HCT116 (cell line): ENCODE measurements around the gene NANOGP8. TPM values are rescaled to one million over a fixed set of nuclear protein-coding genes. Genes with fewer than 3 reads are reported as not detected.

Experiments used
- ATAC-seq: fragments of 200-7000 bp; cut with Tn5 transposase; 2 replicates; pipeline ENCODE4 v1.9.1; 2020; ENCODE audit warnings: mild to moderate bottlenecking, moderate library complexity
- BruUV-seq: library from RNA; stranded (reverse); fragments of 400-500 nt; replicated peaks from 2 replicates; lab custom pipeline; 2021; lab: Mats Ljungman, UMichigan
- CTCF ChIA-PET: fragments of 300-600 bp; sonication (Branson Sonifier 250); formaldehyde crosslinking; loops from one replicate; lab custom pipeline; 2021; ENCODE audit warnings: antibody characterized with exemption; lab: Charles Lee
- POLR2A ChIA-PET: fragments of 300-600, 350-600 bp; sonication (Branson Sonifier 250); formaldehyde crosslinking; loops from one replicate; lab custom pipeline; 2021; ENCODE audit warnings: antibody characterized with exemption; lab: Charles Lee
- RAD21 ChIA-PET, 2 experiments: fragments of 300-600 bp; sonication (Branson Sonifier 250); formaldehyde crosslinking; loops; one replicate each; lab custom pipeline; 2023; ENCODE audit warnings: low total read pairs in 2 of 2; ENCODE audit not compliant: uncharacterized antibody in 2 of 2, unreplicated experiment in 2 of 2, low non-redundant PET in 1 of 2; lab: Charles Lee
- DNase-seq: peaks from one replicate; pipeline ENCODE4 v3.0.0-alpha.2; 2010; ENCODE audit warnings: low read depth, low spot score
- H2AFZ ChIP-seq: fragments of 200-600 bp; shearing (Covaris generic), sonication (generic); 2 replicates; pipeline ENCODE4 v1.6.1; 2017; ENCODE audit warnings: low read depth, mixed run types, mixed read lengths, antibody characterized with exemption, low read length; ENCODE audit not compliant: poor library complexity, severe bottlenecking
- H3K27ac ChIP-seq: 2 replicates; pipeline ENCODE4 v1.5.1; 2012; ENCODE audit warnings: low read depth, low read length
- H3K27me3 ChIP-seq: fragments of 200-600 bp; sonication (generic); 2 replicates; pipeline ENCODE4 v1.6.1; 2016; ENCODE audit warnings: mixed run types, low read length, mixed read lengths; ENCODE audit not compliant: insufficient read depth
- H3K36me3 ChIP-seq, 2 experiments: fragments of 200-500 bp in 1 of 2; fragments of 200-600 bp in 1 of 2; sonication (Bioruptor generic) in 1 of 2; sonication (generic) in 1 of 2; 2 replicates each; pipeline versions ENCODE4 v1.5.1 to v1.6.1; 2014 to 2016; ENCODE audit warnings: low read length in 2 of 2, inconsistent platforms in 1 of 2, mixed read lengths in 1 of 2, mixed run types in 1 of 2; ENCODE audit not compliant: insufficient read depth in 2 of 2, control insufficient read depth in 1 of 2
- H3K4me1 ChIP-seq, 2 experiments: fragments of 200-600 bp in 1 of 2; sonication (generic) in 1 of 2; 2 replicates each; pipeline versions ENCODE4 v1.5.1 to v1.6.1; 2012 to 2017; ENCODE audit warnings: low read length in 2 of 2, inconsistent platforms in 1 of 2, mild to moderate bottlenecking in 1 of 2, mixed read lengths in 1 of 2, mixed run types in 1 of 2, moderate library complexity in 1 of 2; ENCODE audit not compliant: insufficient read depth in 2 of 2, control insufficient read depth in 1 of 2
- H3K4me2 ChIP-seq: fragments of 200-600 bp; sonication (generic); 2 replicates; pipeline ENCODE4 v1.6.1; 2017; ENCODE audit warnings: mixed run types, low read length, mixed read lengths
- H3K4me3 ChIP-seq, 2 experiments: fragments of 200-600 bp in 1 of 2; sonication (generic) in 1 of 2; replicated peaks in 1 of 2; 2 replicates each; pipeline ENCODE4 v1.5.1; 2011 to 2016; ENCODE audit warnings: low read length in 2 of 2, control low read depth in 1 of 2, low read depth in 1 of 2, mild to moderate bottlenecking in 1 of 2, mixed read lengths in 1 of 2, mixed run types in 1 of 2
- H3K79me2 ChIP-seq: fragments of 200-600 bp; sonication (generic); 2 replicates; pipeline ENCODE4 v1.6.1; 2017; ENCODE audit warnings: mild to moderate bottlenecking, mixed run types, low read length, moderate library complexity, mixed read lengths; ENCODE audit not compliant: insufficient read depth
- H3K9ac ChIP-seq: fragments of 200-600 bp; sonication (generic); 2 replicates; pipeline ENCODE4 v1.6.1; 2016; ENCODE audit warnings: low read length, mixed read lengths
- H3K9me2 ChIP-seq: fragments of 200-600 bp; sonication (generic), shearing (Covaris generic); 2 replicates; pipeline ENCODE4 v1.6.1; 2017; ENCODE audit warnings: mixed run types, mild to moderate bottlenecking, moderate library complexity; ENCODE audit not compliant: insufficient read depth
- H3K9me3 ChIP-seq, 2 experiments: fragments of 200-500 bp in 1 of 2; fragments of 200-600 bp in 1 of 2; sonication (Bioruptor generic) in 1 of 2; sonication (generic) in 1 of 2; 2 replicates each; pipeline ENCODE4 v1.6.1; 2014 to 2017; ENCODE audit warnings: low read length in 2 of 2, mixed read lengths in 2 of 2, inconsistent platforms in 1 of 2, low read depth in 1 of 2, mild to moderate bottlenecking in 1 of 2, mixed run types in 1 of 2, moderate library complexity in 1 of 2; ENCODE audit not compliant: control insufficient read depth in 1 of 2, insufficient read depth in 1 of 2
- H4K20me1 ChIP-seq: fragments of 200-600 bp; sonication (generic), shearing (Covaris generic); 2 replicates; pipeline ENCODE4 v1.6.1; 2017; ENCODE audit warnings: mixed run types, mild to moderate bottlenecking, moderate library complexity; ENCODE audit not compliant: insufficient read depth
- CBX3 ChIP-seq: IDR thresholded peaks from 2 replicates; pipeline ENCODE4 v1.6.1; 2012; ENCODE audit warnings: low read depth
- CEBPB ChIP-seq: IDR thresholded peaks from 2 replicates; pipeline ENCODE4 v1.6.1; 2012; ENCODE audit warnings: low read depth
- EGR1 ChIP-seq: IDR thresholded peaks from 2 replicates; pipeline ENCODE4 v1.6.1; 2012; ENCODE audit warnings: low read depth
- EZH2 ChIP-seq: fragments of 200-600 bp; sonication (generic); IDR thresholded peaks from 2 replicates; pipeline ENCODE4 v1.6.1; 2017; ENCODE audit warnings: antibody characterized with exemption, mixed run types
- EZH2phosphoT487 ChIP-seq: fragments of 200-600 bp; IDR thresholded peaks from 2 replicates; pipeline ENCODE4 v1.6.1; 2018; ENCODE audit warnings: antibody characterized with exemption, borderline replicate concordance
- FOSL1 ChIP-seq: IDR thresholded peaks from 2 replicates; pipeline ENCODE4 v1.6.1; 2012; ENCODE audit warnings: low read depth
- JUND ChIP-seq: IDR thresholded peaks from 2 replicates; pipeline ENCODE4 v1.6.1; 2012
- POLR2A ChIP-seq: IDR thresholded peaks from 2 replicates; pipeline ENCODE4 v1.7.0; 2011; ENCODE audit warnings: borderline replicate concordance; ENCODE audit not compliant: insufficient read depth, insufficient read length; ENCODE audit errors: extremely low read depth
- POLR2AphosphoS5 ChIP-seq: IDR thresholded peaks from 2 replicates; pipeline ENCODE4 v1.6.1; 2011; ENCODE audit warnings: mild to moderate bottlenecking, low read depth, low read length, moderate library complexity
- RAD21 ChIP-seq: IDR thresholded peaks from 2 replicates; pipeline ENCODE4 v1.6.1; 2012; ENCODE audit warnings: low read depth, mild to moderate bottlenecking
- SRF ChIP-seq: IDR thresholded peaks from 2 replicates; pipeline ENCODE4 v1.6.1; 2012; ENCODE audit warnings: low read depth
- TCF7L2 ChIP-seq: IDR thresholded peaks from 2 replicates; pipeline ENCODE4 v1.7.0; 2011; ENCODE audit warnings: borderline replicate concordance, inconsistent platforms; ENCODE audit not compliant: insufficient read depth, insufficient read length; ENCODE audit errors: extremely low read depth
- YY1 ChIP-seq: IDR thresholded peaks from 2 replicates; pipeline ENCODE4 v1.6.1; 2011; ENCODE audit warnings: low read length, low read depth, moderate library complexity, mild to moderate bottlenecking; ENCODE audit not compliant: insufficient replicate concordance; ENCODE audit errors: extremely low read depth
- ZFX ChIP-seq: fragments of 450-650 bp; IDR thresholded peaks from 2 replicates; pipeline ENCODE4 v1.6.1; 2017
- ZNF274 ChIP-seq: fragments of 200-500 bp; sonication (Bioruptor generic); IDR thresholded peaks from 2 replicates; pipeline ENCODE4 v1.6.1; 2014; ENCODE audit warnings: mild to moderate bottlenecking, low read depth, low read length, inconsistent platforms
- intact Hi-C: fragments of 100-400 bp; cut with micrococcal nuclease; formaldehyde crosslinking; loops from 2 replicates; pipeline ENCODE4 v1.10.0; 2022
- total RNA-seq: library from RNA; stranded (reverse); gene quantifications from one replicate; pipeline ENCODE4 v1.2.1, GENCODE V29; 2021; ENCODE audit not compliant: unreplicated experiment
- TF ChIP-seq, protein P1 (sequence below): IDR thresholded peaks from 2 replicates; pipeline ENCODE4 v1.6.1; 2012
- TF ChIP-seq, protein P2 (sequence below): IDR thresholded peaks from 2 replicates; pipeline ENCODE4 v1.6.1; 2012; ENCODE audit warnings: low read depth
- TF ChIP-seq, protein P3 (sequence below): IDR thresholded peaks from 2 replicates; pipeline ENCODE4 v1.6.1; 2012
- TF ChIP-seq, protein P4 (sequence below), 3 experiments: fragments of 200-600 bp in 1 of 3; sonication (generic) in 1 of 3; IDR thresholded peaks in 2 of 3; conservative IDR thresholded peaks in 1 of 3; 2 replicates each; pipeline ENCODE4 v1.5.1; 2012 to 2017; ENCODE audit warnings: low read depth in 2 of 3, low read length in 2 of 3, antibody characterized with exemption in 1 of 3, borderline replicate concordance in 1 of 3, control low read depth in 1 of 3, mild to moderate bottlenecking in 1 of 3, mixed read lengths in 1 of 3, mixed run types in 1 of 3, moderate library complexity in 1 of 3; ENCODE audit not compliant: insufficient read depth in 1 of 3
- TF ChIP-seq, protein P5 (sequence below): IDR thresholded peaks from 2 replicates; pipeline ENCODE4 v1.6.1; 2011; ENCODE audit warnings: mild to moderate bottlenecking, low read length, moderate library complexity; ENCODE audit not compliant: insufficient replicate concordance; ENCODE audit errors: extremely low read depth

NANOGP8 gene
- total RNA-seq, 1 experiment from 2014 or later: not detected

DNA sequence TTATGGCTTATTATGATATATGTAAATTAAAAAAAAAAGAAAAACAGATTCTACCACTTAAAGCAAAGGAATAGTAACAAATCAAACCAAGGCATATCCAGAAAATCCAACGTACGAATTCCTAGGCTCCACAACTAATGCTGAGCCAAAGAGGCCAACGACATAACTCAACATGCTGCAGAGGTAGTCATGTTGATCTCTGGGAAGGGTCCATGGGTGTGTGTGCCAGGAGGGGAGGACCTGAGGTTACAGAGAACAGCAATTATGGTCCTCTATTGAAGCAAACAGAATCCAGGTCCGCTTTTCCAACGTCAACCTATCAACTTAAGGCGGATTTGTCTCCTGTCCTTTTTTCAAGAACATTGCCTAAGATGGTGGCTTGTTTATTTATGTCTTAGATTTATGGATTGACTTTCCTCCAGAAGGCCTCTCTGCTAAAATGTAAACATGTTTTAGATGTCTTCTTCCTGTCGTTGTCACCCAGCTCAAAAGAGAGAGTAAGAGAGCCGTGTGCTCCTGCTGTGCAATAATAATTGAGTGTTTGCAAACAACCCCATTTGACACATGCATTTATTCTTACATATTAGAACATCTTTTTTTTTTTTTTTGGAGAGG, 20.4 kb downstream of the NANOGP8 start:
- TF ChIP-seq EZH2phosphoT487: no peak
- TF ChIP-seq POLR2A: no peak
- TF ChIP-seq SRF: no peak
- TF ChIP-seq ZNF274: no peak
- TF ChIP-seq EGR1: no peak
- TF ChIP-seq, protein P1, sequence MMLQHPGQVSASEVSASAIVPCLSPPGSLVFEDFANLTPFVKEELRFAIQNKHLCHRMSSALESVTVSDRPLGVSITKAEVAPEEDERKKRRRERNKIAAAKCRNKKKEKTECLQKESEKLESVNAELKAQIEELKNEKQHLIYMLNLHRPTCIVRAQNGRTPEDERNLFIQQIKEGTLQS: no peak
- no peak for TF ChIP-seq FOSL1
- no peak for TF ChIP-seq YY1
- TF ChIP-seq TCF7L2: no peak
- no peak for TF ChIP-seq CBX3
- no peak for TF ChIP-seq POLR2AphosphoS5
- TF ChIP-seq, protein P2, sequence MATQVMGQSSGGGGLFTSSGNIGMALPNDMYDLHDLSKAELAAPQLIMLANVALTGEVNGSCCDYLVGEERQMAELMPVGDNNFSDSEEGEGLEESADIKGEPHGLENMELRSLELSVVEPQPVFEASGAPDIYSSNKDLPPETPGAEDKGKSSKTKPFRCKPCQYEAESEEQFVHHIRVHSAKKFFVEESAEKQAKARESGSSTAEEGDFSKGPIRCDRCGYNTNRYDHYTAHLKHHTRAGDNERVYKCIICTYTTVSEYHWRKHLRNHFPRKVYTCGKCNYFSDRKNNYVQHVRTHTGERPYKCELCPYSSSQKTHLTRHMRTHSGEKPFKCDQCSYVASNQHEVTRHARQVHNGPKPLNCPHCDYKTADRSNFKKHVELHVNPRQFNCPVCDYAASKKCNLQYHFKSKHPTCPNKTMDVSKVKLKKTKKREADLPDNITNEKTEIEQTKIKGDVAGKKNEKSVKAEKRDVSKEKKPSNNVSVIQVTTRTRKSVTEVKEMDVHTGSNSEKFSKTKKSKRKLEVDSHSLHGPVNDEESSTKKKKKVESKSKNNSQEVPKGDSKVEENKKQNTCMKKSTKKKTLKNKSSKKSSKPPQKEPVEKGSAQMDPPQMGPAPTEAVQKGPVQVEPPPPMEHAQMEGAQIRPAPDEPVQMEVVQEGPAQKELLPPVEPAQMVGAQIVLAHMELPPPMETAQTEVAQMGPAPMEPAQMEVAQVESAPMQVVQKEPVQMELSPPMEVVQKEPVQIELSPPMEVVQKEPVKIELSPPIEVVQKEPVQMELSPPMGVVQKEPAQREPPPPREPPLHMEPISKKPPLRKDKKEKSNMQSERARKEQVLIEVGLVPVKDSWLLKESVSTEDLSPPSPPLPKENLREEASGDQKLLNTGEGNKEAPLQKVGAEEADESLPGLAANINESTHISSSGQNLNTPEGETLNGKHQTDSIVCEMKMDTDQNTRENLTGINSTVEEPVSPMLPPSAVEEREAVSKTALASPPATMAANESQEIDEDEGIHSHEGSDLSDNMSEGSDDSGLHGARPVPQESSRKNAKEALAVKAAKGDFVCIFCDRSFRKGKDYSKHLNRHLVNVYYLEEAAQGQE: no peak
- no peak for TF ChIP-seq JUND
- TF ChIP-seq, protein P3, sequence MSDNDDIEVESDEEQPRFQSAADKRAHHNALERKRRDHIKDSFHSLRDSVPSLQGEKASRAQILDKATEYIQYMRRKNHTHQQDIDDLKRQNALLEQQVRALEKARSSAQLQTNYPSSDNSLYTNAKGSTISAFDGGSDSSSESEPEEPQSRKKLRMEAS: no peak
- no peak for TF ChIP-seq EZH2
- no peak for TF ChIP-seq ZFX
- TF ChIP-seq, protein P4, sequence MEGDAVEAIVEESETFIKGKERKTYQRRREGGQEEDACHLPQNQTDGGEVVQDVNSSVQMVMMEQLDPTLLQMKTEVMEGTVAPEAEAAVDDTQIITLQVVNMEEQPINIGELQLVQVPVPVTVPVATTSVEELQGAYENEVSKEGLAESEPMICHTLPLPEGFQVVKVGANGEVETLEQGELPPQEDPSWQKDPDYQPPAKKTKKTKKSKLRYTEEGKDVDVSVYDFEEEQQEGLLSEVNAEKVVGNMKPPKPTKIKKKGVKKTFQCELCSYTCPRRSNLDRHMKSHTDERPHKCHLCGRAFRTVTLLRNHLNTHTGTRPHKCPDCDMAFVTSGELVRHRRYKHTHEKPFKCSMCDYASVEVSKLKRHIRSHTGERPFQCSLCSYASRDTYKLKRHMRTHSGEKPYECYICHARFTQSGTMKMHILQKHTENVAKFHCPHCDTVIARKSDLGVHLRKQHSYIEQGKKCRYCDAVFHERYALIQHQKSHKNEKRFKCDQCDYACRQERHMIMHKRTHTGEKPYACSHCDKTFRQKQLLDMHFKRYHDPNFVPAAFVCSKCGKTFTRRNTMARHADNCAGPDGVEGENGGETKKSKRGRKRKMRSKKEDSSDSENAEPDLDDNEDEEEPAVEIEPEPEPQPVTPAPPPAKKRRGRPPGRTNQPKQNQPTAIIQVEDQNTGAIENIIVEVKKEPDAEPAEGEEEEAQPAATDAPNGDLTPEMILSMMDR (IDR thresholded peaks at IDR 0.05 in 2 of 3, conservative IDR thresholded peaks at IDR 0.05 in 1 of 3; ENCODE audit: borderline replicate concordance in 1 of 3, insufficient read depth in 1 of 3, low read depth in 2 of 3, low read length in 2 of 3): no peak
- no peak for TF ChIP-seq RAD21
- TF ChIP-seq, protein P5, sequence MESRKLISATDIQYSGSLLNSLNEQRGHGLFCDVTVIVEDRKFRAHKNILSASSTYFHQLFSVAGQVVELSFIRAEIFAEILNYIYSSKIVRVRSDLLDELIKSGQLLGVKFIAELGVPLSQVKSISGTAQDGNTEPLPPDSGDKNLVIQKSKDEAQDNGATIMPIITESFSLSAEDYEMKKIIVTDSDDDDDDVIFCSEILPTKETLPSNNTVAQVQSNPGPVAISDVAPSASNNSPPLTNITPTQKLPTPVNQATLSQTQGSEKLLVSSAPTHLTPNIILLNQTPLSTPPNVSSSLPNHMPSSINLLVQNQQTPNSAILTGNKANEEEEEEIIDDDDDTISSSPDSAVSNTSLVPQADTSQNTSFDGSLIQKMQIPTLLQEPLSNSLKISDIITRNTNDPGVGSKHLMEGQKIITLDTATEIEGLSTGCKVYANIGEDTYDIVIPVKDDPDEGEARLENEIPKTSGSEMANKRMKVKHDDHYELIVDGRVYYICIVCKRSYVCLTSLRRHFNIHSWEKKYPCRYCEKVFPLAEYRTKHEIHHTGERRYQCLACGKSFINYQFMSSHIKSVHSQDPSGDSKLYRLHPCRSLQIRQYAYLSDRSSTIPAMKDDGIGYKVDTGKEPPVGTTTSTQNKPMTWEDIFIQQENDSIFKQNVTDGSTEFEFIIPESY: no peak
- no peak for TF ChIP-seq CEBPB
- TF ChIP-seq, all 23 proteins: peak for 0

More for the DNA sequence above, 20.4 kb downstream of the NANOGP8 start:
- H2AFZ ChIP-seq: no peak overlapping the region
- ATAC-seq: no peak
- no peaks in the 10 kb centered on the region for H3K36me3 ChIP-seq
- H3K4me2 ChIP-seq: no peak overlapping the region
- no peaks in the 10 kb centered on the region for H3K9me2 ChIP-seq
- RAD21 ChIA-PET: no interaction called here
- POLR2A ChIA-PET: no interaction called here
- CTCF ChIA-PET: no interaction called here
- no peak for DNase-seq
- peaks cover 0 to 8% of the 10 kb centered on the region in 2 experiments; a peak in 1 of 4 replicates for H3K4me1 ChIP-seq
- BruUV-seq: no TSS peak
- H3K9me3 ChIP-seq: no peaks in the 10 kb centered on the region
- no peak overlapping the region for H3K4me3 ChIP-seq
- no peaks in the 10 kb centered on the region for H3K27me3 ChIP-seq
- no peaks in the 10 kb centered on the region for H4K20me1 ChIP-seq
- H3K9ac ChIP-seq: no peak overlapping the region
- no peak overlapping the region for H3K27ac ChIP-seq
- H3K79me2 ChIP-seq: no peaks in the 10 kb centered on the region
- intact Hi-C loops: no loop called here
